ENCODE results near the gene VWC2. TPM values are rescaled to one million over a fixed set of nuclear protein-coding genes. Genes with fewer than 3 reads are reported as not detected.

The VWC2 gene
- total RNA-seq, 4 donors from 2014 or later, result under 0.01 to 0.19 (median 0.09) TPM

DNA sequence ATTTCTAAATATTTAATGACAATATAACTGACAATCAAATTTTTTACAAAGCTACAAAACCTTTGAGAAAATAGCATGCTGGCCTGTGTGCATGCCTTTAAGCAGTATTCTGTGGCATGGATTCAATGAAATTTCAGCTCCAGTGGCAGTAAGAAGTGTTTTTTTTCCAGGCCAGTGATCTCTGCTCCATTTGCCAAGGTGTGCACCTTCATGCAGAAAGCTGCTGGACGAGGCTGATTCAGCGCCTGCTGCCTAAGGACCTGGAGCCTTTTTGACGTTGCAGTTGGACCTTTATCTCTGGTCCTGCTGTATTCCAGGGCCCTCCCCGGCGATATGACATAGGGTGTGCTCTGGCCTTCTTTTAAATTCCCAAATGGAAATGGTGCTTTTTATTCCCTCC, 26.6 kb downstream of the VWC2 start:
- H3K27ac ChIP-seq, result no peak overlapping the region
- WGBS, 2 donors, result 57 to 65% methylated on average over 4 to 5 of the region's 5 CpGs
- no peak for DNase-seq
- intact Hi-C loops (cut with DNase I), result no loop called here
- peaks cover 0 to 18% (median 0%) of the 10 kb centered on the region in 3 donors for H3K4me1 ChIP-seq
- TF ChIP-seq, protein P1, sequence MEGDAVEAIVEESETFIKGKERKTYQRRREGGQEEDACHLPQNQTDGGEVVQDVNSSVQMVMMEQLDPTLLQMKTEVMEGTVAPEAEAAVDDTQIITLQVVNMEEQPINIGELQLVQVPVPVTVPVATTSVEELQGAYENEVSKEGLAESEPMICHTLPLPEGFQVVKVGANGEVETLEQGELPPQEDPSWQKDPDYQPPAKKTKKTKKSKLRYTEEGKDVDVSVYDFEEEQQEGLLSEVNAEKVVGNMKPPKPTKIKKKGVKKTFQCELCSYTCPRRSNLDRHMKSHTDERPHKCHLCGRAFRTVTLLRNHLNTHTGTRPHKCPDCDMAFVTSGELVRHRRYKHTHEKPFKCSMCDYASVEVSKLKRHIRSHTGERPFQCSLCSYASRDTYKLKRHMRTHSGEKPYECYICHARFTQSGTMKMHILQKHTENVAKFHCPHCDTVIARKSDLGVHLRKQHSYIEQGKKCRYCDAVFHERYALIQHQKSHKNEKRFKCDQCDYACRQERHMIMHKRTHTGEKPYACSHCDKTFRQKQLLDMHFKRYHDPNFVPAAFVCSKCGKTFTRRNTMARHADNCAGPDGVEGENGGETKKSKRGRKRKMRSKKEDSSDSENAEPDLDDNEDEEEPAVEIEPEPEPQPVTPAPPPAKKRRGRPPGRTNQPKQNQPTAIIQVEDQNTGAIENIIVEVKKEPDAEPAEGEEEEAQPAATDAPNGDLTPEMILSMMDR (IDR thresholded peaks at IDR 0.05), result no peak
- H3K27me3 ChIP-seq, result no peaks in the 10 kb centered on the region
- no peaks in the 10 kb centered on the region for H3K36me3 ChIP-seq
- no peak overlapping the region for H3K4me3 ChIP-seq
- no peaks in the 10 kb centered on the region for H3K9me3 ChIP-seq

DNA sequence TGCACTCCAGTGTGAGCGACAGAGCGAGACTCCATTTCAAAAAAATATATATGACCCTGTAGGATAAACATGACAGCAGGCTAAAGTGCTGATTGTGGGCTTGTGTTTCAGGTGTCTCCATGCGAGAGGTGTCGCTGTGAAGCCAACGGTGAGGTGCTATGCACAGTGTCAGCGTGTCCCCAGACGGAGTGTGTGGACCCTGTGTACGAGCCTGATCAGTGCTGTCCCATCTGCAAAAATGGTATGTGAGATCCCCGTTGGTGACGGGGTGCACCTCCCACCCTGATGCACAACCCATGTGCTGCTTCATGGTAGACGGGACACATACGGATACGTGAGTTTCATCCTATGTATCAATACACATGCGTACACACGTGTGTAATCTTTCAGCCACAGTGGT, 29.2 kb downstream of the VWC2 start:
- no peak for DNase-seq
- Histone ChIP-seq H3K27ac (no peak overlapping the region), H3K36me3 (no peaks in the 10 kb centered on the region), H3K9me3 (no peaks in the 10 kb centered on the region), H3K4me1 (peaks cover 0 to 28% (median 0%) of the 10 kb centered on the region in 3 donors), H3K27me3 (no peaks in the 10 kb centered on the region), H3K4me3 (no peak overlapping the region)
- WGBS, 2 donors, result 90 to 95% methylated on average over 15 of the region's 15 CpGs
- intact Hi-C loops (cut with DNase I), result no loop called here
- TF ChIP-seq, protein P1 (IDR thresholded peaks at IDR 0.05), result no peak
- TF ChIP-seq POLR2A (IDR thresholded peaks at IDR 0.05), result no peak

- DNase-seq, result no peak
- no peaks in the 10 kb centered on the region for H3K27me3 ChIP-seq
- H3K9me3 ChIP-seq, result no peaks in the 10 kb centered on the region
- H3K4me1 ChIP-seq, result peaks cover 0 to 28% (median 0%) of the 10 kb centered on the region in 3 donors
- WGBS, 2 donors, result 83 to 94% methylated on average over 4 of the region's 4 CpGs
- no peak for TF ChIP-seq POLR2A (IDR thresholded peaks at IDR 0.05)
- TF ChIP-seq, protein P1 (IDR thresholded peaks at IDR 0.05), result no peak
- no peak overlapping the region for H3K27ac ChIP-seq
- intact Hi-C loops (cut with DNase I), result no loop called here
- no peak overlapping the region for H3K4me3 ChIP-seq
- no peaks in the 10 kb centered on the region for H3K36me3 ChIP-seq
These were observed 30.4 kb downstream of the VWC2 start for GRCh38 chr7:49803812-49804211.

DNA sequence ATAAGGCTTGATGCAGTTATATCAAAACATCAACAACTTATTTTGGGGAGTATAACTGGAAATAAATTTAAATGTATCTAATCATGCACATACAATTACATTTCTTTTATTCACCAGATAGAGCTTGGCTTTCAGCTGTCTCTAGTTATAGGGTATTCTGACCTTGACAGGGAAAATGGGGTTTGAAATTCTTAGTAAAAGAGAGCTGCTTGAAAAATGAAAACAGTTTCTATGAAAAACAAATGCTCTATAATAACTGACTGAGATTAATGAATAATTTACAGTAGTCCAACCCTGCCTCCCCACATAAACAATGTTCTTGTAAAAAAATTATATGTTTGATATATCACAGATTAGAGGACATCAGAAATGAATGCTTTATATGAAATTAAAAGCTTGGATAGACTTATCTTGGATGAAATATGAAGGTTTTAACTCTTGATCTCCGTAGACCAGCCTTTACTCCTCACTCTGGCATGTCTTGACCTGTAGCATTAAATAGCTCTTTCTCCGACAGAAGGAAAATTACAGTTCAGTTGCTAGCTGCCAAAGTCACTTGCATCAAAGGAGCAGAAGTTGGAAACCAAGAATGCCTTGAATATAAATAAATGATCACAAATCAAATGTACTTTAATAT, 32.1 kb downstream of the VWC2 start:
- no peak overlapping the region for H3K4me3 ChIP-seq
- 9 to 20% methylated on average over 2 of the region's 2 CpGs for WGBS, 2 donors
- no peaks in the 10 kb centered on the region for H3K36me3 ChIP-seq
- DNase-seq, result no peak
- no peak overlapping the region for H3K27ac ChIP-seq
- intact Hi-C loops (cut with DNase I), result no loop called here
- H3K4me1 ChIP-seq, result peaks cover 0 to 11% (median 0%) of the 10 kb centered on the region in 3 donors
- TF ChIP-seq, protein P1 (IDR thresholded peaks at IDR 0.05), result no peak
- no peak for TF ChIP-seq POLR2A (IDR thresholded peaks at IDR 0.05)
- H3K9me3 ChIP-seq, result no peaks in the 10 kb centered on the region
- H3K27me3 ChIP-seq, result no peaks in the 10 kb centered on the region

DNA sequence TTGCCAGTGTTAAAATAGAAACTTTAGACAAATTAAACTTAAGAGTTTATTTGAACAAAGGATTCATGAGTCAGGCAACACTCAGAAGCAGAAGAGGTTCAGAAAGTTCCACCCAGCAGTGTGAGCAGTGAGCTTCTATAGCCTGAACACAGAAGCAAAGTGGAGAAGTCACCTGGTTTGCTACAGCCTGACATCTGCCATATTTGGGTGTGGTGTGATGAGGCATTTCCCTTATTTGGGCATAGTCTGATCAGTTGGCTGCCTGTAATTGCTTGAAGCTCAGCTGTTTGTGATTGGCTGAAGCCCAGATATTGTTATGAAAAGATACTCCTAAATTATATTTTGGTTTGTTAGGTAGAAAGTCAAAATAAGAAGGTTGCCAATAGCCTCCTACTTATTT, 39.1 kb downstream of the VWC2 start:
- Histone ChIP-seq H3K4me3 (no peak overlapping the region), H3K27ac (no peak overlapping the region), H3K9me3 (no peaks in the 10 kb centered on the region), H3K27me3 (no peaks in the 10 kb centered on the region), H3K36me3 (no peaks in the 10 kb centered on the region), H3K4me1 (no peaks in the 10 kb centered on the region)
- no peak for DNase-seq
- intact Hi-C loops (cut with DNase I), result no loop called here
- TF ChIP-seq, protein P1 (IDR thresholded peaks at IDR 0.05), result no peak
- TF ChIP-seq POLR2A (IDR thresholded peaks at IDR 0.05), result no peak

All from esophagus squamous epithelium (tissue), 5 donors.